Tibial artery (tissue), 4 donors: ENCODE measurements around the gene MRC2.

Source experiments
- DNase-seq, 2 donors: peaks; one replicate each; pipeline ENCODE4 v3.0.0-alpha.2; 2019
- H3K27ac ChIP-seq, 2 donors: fragments of 200-600 bp; sonication (generic) in 1 of 2; 1 replicate in 1 of 2; 2 replicates in 1 of 2; pipeline ENCODE4 v1.5.1; 2018 to 2019; ENCODE audit warnings: mild to moderate bottlenecking in 1 of 2
- H3K27me3 ChIP-seq, 2 donors: fragments of 200-600 bp; sonication (generic) in 1 of 2; one replicate each; pipeline versions ENCODE4 v1.5.1 to v1.6.0; 2016 to 2019
- H3K36me3 ChIP-seq, 3 donors: fragments of 200-600 bp; sonication (generic) in 2 of 3; one replicate each; pipeline ENCODE4 v1.5.1; 2016 to 2019; ENCODE audit warnings: mild to moderate bottlenecking in 2 of 3
- H3K4me1 ChIP-seq, 4 donors: fragments of 200-600 bp; sonication (generic) in 2 of 4; 1 replicate in 3 of 4; 2 replicates in 1 of 4; pipeline ENCODE4 v1.5.1; 2016 to 2019
- H3K4me3 ChIP-seq, 2 donors: fragments of 200-600 bp; sonication (generic) in 1 of 2; 1 replicate in 1 of 2; 2 replicates in 1 of 2; pipeline ENCODE4 v1.5.1; 2018 to 2019; ENCODE audit warnings: mild to moderate bottlenecking in 2 of 2
- H3K9me3 ChIP-seq, 3 donors: fragments of 200-600 bp; sonication (generic) in 1 of 3; one replicate each; pipeline ENCODE4 v1.5.1; 2016 to 2019
- intact Hi-C: fragments of 100-400 bp; cut with DNase I; formaldehyde crosslinking; loops from one replicate; pipeline ENCODE4 v1.15.0; 2023; ENCODE audit warnings: low total_unique reads
- TF ChIP-seq, protein P1 (sequence below), 2 experiments: fragments of 200-600 bp in 1 of 2; fragments of 450-650 bp in 1 of 2; IDR thresholded peaks; one replicate each; pipeline ENCODE4 v1.5.1; 2017 to 2019; ENCODE audit warnings: antibody characterized with exemption in 2 of 2, mild to moderate bottlenecking in 1 of 2, moderate library complexity in 1 of 2

The MRC2 gene

DNA sequence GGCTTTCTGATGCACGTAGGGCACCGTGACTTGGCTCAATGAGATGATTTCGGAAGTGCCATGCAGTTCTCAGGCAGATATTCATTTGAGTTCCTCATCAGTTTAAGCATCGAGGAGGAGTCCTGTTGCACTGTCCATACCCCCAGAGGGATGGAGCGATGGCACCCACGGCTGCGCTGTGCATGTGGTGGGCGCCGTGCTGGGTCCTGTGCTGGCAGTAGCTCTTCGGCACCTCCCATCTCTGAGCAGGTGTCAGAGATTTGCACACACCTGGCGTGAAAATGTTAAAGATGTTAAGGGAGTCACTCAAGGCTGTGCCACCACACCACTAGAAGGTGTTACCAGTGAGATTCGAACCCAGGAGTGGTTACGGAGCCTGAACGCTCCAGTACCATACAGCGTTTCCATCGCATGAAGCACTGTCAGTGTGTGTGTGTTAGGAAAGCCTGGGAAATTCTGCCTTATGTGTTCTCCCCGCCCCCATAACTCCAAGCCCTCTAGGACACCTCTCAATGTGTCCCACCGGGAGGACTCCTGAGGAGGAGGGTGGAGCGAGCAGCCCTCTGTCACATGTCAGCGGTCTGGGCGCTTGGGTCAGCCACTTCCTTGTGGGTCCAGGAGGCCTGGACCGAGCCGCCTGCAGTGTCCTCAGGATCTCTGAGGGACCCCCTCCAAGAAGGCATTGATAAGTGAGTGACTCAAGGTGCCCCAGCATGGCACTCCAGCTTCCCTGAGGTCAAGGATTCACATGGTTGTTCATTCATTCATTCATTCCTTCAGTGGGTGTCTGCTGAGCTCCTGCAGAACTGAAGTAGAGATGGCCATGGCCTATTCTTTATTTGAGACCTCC lies 3.8 kb downstream of the MRC2 start:
- TF ChIP-seq, protein P1, sequence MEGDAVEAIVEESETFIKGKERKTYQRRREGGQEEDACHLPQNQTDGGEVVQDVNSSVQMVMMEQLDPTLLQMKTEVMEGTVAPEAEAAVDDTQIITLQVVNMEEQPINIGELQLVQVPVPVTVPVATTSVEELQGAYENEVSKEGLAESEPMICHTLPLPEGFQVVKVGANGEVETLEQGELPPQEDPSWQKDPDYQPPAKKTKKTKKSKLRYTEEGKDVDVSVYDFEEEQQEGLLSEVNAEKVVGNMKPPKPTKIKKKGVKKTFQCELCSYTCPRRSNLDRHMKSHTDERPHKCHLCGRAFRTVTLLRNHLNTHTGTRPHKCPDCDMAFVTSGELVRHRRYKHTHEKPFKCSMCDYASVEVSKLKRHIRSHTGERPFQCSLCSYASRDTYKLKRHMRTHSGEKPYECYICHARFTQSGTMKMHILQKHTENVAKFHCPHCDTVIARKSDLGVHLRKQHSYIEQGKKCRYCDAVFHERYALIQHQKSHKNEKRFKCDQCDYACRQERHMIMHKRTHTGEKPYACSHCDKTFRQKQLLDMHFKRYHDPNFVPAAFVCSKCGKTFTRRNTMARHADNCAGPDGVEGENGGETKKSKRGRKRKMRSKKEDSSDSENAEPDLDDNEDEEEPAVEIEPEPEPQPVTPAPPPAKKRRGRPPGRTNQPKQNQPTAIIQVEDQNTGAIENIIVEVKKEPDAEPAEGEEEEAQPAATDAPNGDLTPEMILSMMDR (IDR thresholded peaks at IDR 0.05), result no peak
- Histone ChIP-seq H3K9me3 (no peaks in the 10 kb centered on the region), H3K27ac (no peak overlapping the region), H3K4me1 (peaks cover 0 to 47% (median 30%) of the 10 kb centered on the region in 4 donors), H3K4me3 (no peak overlapping the region), H3K36me3 (no peaks in the 10 kb centered on the region), H3K27me3 (no peaks in the 10 kb centered on the region)
- intact Hi-C loops, result no loop called here
- no peak for DNase-seq

DNA sequence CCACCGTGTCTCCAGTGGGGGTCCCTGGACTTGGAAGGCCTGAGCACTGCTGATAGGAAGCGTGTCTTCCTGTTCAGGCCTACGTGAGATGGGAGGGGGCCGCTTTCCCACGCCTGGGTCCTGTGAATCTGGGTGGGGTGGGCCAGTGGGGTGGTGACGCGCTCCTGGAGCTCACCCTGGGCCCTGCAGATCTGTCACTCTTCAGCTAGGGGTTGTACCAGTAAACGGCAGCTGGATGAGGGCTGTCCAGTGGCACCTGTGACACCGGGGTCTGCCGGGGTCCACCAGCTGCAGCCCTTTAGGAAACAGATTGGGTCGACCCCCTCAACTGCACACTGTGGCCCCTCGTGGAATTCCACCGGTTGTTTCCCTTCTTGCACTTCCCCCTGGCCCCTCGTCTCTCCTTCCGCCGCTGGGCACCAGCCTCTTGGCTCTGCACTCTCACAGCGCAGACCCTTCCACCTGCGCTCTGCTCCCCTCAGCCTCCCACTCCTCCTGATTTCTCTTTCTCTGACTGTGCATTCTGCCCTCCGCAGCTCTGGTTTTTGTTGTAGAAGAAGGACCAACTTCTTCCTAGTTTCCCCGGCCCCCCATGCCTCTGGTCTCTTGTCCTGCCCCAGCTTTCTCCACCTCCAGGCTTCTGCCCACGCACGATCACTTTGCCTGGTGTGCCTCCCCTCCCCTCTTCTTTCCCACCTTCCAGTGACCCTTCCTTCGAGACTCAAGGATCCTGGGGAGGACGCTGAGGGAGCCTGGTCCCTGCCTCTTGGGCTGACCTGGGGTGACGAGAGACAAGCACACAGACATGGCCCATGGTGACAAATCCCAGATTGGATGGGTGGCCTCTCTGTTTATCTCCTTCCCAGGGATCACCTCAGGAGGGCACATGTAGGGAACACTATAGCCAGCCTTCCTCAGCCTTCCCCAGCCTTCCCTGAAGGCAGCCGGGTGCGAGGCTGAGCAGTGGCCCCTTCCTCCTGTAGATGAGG lies 4.8 kb downstream of the MRC2 start:
- Histone ChIP-seq H3K27me3 (no peaks in the 10 kb centered on the region), H3K27ac (no peak overlapping the region), H3K9me3 (no peaks in the 10 kb centered on the region), H3K4me3 (no peak overlapping the region), H3K4me1 (peaks cover 0 to 45% (median 22%) of the 10 kb centered on the region in 4 donors), H3K36me3 (no peaks in the 10 kb centered on the region)
- intact Hi-C loops, result no loop called here
- no peak for DNase-seq
- TF ChIP-seq, protein P1 (IDR thresholded peaks at IDR 0.05), result no peak

DNA sequence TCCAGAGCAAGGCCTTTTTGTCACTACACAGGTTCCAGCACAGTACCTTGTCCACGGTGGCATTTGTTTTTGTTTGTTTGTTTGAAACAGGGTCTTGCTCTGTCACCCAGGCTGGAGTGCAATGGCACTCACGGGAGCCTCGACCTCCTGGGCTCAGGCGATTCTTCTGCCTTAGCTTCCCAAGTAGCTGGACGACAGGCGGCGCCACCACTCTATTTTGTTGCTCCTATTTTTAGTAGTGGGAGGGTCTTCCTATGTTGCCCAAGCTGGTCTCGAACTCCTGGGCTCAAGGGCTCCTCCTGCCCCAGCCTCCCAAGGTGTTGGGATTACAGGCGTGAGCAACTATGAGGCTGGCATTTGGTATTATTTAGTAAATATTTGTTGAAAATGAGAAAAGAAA lies 10.3 kb downstream of the MRC2 start:
- H3K36me3 ChIP-seq, result no peaks in the 10 kb centered on the region
- no peak overlapping the region for H3K27ac ChIP-seq
- no peak overlapping the region for H3K4me3 ChIP-seq
- no peaks in the 10 kb centered on the region for H3K27me3 ChIP-seq
- no peaks in the 10 kb centered on the region for H3K9me3 ChIP-seq
- TF ChIP-seq, protein P1 (IDR thresholded peaks at IDR 0.05), result no peak
- peaks cover 0 to 11% (median 0%) of the 10 kb centered on the region in 4 donors for H3K4me1 ChIP-seq
- DNase-seq, result peak in 1 of 2 donors; percentile 58
- intact Hi-C loops, result no loop called here

DNA sequence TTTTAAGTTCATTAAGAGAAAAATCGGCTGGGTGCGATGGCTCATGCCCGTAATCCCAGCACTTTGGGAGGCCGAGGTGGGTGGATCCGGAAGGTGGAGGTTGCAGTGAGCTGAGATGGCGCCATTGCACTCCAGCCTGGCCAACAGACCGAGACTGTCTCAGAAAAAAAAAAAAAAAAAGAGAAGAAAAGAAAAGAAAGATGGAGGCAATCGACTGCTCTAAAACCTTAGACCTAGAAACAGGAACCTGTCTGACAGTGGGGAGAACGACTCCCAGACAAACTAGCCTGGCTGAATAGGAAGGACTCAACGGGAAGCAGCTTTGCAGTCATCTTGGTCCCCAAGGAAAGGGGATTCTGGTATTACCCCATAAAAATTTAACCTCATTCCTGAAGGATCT lies 13.7 kb downstream of the MRC2 start:
- Histone ChIP-seq H3K36me3 (no peaks in the 10 kb centered on the region), H3K9me3 (no peaks in the 10 kb centered on the region), H3K4me3 (no peak overlapping the region), H3K27me3 (no peaks in the 10 kb centered on the region), H3K27ac (no peak overlapping the region), H3K4me1 (no peaks in the 10 kb centered on the region)
- TF ChIP-seq, protein P1 (IDR thresholded peaks at IDR 0.05), result no peak
- intact Hi-C loops, result no loop called here
- DNase-seq, result peak in 1 of 2 donors; percentile 46

DNA sequence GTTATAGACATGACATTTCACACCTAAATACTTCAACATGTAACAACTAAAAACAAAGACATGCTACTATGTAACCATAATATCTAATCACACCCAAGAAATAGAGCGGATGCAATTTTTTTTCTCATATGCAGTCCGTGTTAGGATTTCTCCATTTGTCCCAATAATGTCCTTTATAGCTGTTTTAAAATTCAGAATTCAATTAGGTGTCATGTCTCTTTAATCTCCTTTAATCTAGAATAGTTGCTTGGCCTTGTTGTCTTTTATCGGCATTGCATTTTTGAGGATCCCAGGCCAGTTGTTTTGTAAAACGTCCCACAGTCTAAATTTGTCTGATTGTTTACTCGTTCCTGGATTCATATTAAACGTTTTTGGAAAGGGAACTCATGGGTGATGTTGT lies 14.5 kb downstream of the MRC2 start:
- no peaks in the 10 kb centered on the region for H3K9me3 ChIP-seq
- H3K4me1 ChIP-seq, result no peaks in the 10 kb centered on the region
- H3K36me3 ChIP-seq, result no peaks in the 10 kb centered on the region
- TF ChIP-seq, protein P1 (IDR thresholded peaks at IDR 0.05), result no peak
- H3K27me3 ChIP-seq, result no peaks in the 10 kb centered on the region
- no peak for DNase-seq
- intact Hi-C loops, result no loop called here
- H3K27ac ChIP-seq, result no peak overlapping the region
- no peak overlapping the region for H3K4me3 ChIP-seq
